Stimulated activated CD8-positive, alpha-beta memory T cell treated with anti-CD3 and anti-CD28 coated beads, Interleukin-2, amount 100 ng/mL, for 48 hours (primary cell): ENCODE measurements around the gene FAM174A.
A peak's percentile ranks its signal among the peaks of the same experiment; 100 is the strongest.

ENCODE experiments used
- DNase-seq, 2 donors: peaks; one replicate each; pipeline ENCODE4 v3.0.0-alpha.2; 2020; ENCODE audit warnings: low read depth in 2 of 2

The FAM174A gene

GRCh38 chr5:100535060-100536005, at the start of gene FAM174A:
TSS of gene FAM174A (plus strand) at chr5:100535374. CDS start at chr5:100535531, 157 bp downstream.
- DNase-seq = peak; percentile 84 to 90

GRCh38 chr5:100493996-100494395, 41.2 kb upstream of the FAM174A start:
- no peak for DNase-seq

GRCh38 chr5:100496296-100496695, 38.9 kb upstream of the FAM174A start:
- DNase-seq = no peak

GRCh38 chr5:100502684-100503083, 32.5 kb upstream of the FAM174A start:
- DNase-seq = no peak

GRCh38 chr5:100505984-100506670, 29.0 kb upstream of the FAM174A start:
- no peak for DNase-seq

- no peak for DNase-seq
Measured at GRCh38 chr5:100516285-100516684, 18.9 kb upstream of the FAM174A start.

- no peak for DNase-seq
Measured at GRCh38 chr5:100517301-100517974, 17.7 kb upstream of the FAM174A start.

GRCh38 chr5:100518377-100518776, 16.8 kb upstream of the FAM174A start:
- no peak for DNase-seq

- DNase-seq = no peak
Measured at GRCh38 chr5:100519075-100519474, 16.1 kb upstream of the FAM174A start.

- DNase-seq = no peak
Measured at GRCh38 chr5:100520348-100520747, 14.8 kb upstream of the FAM174A start.

GRCh38 chr5:100537946-100538345, 2.8 kb downstream of the FAM174A start:
- no peak for DNase-seq

- DNase-seq = no peak
Measured at GRCh38 chr5:100539519-100539918, 4.3 kb downstream of the FAM174A start.

- no peak for DNase-seq
Measured at GRCh38 chr5:100542086-100542485, 6.9 kb downstream of the FAM174A start.

- DNase-seq = no peak
Measured at GRCh38 chr5:100546001-100546400, 10.8 kb downstream of the FAM174A start.

- DNase-seq = no peak
Measured at GRCh38 chr5:100550531-100551051, 15.4 kb downstream of the FAM174A start.

GRCh38 chr5:100551183-100551582, 16.0 kb downstream of the FAM174A start:
- no peak for DNase-seq

GRCh38 chr5:100553209-100553608, 18.0 kb downstream of the FAM174A start:
- DNase-seq = no peak

GRCh38 chr5:100560860-100561259, 25.7 kb downstream of the FAM174A start:
- no peak for DNase-seq

- no peak for DNase-seq
Measured at GRCh38 chr5:100562821-100563220, 27.6 kb downstream of the FAM174A start.

- DNase-seq = no peak
Measured at GRCh38 chr5:100566382-100567141, 31.4 kb downstream of the FAM174A start.

GRCh38 chr5:100574716-100575115, 39.5 kb downstream of the FAM174A start:
- no peak for DNase-seq
